Endothelial cell (in vitro differentiated cells): ENCODE data around the gene STK32C. TPM values are rescaled to one million over a fixed set of nuclear protein-coding genes. Genes with fewer than 3 reads are reported as not detected.
A peak's percentile ranks its signal among the peaks of the same experiment; 100 is the strongest.

Experiments used
- DNase-seq: peaks from one replicate; pipeline ENCODE4 v3.0.0; 2021; ENCODE audit warnings: low spot score
- H3K27ac Mint-ChIP-seq: one replicate; pipeline ENCODE4 v1.8.0; 2021; ENCODE audit warnings: mixed read lengths, inconsistent platforms; ENCODE audit not compliant: unreplicated experiment
- H3K27me3 Mint-ChIP-seq: one replicate; pipeline ENCODE4 v1.8.0; 2021; ENCODE audit warnings: mild to moderate bottlenecking, moderate library complexity, mixed read lengths, inconsistent platforms; ENCODE audit not compliant: unreplicated experiment
- H3K36me3 Mint-ChIP-seq: one replicate; pipeline ENCODE4 v1.8.0; 2021; ENCODE audit warnings: mild to moderate bottlenecking, low read depth, mixed read lengths, inconsistent platforms; ENCODE audit not compliant: unreplicated experiment
- H3K4me1 Mint-ChIP-seq: one replicate; pipeline ENCODE4 v1.8.0; 2021; ENCODE audit warnings: mild to moderate bottlenecking, mixed read lengths, inconsistent platforms; ENCODE audit not compliant: unreplicated experiment
- H3K4me3 Mint-ChIP-seq: one replicate; pipeline ENCODE4 v1.8.0; 2021; ENCODE audit warnings: mild to moderate bottlenecking, mixed read lengths, inconsistent platforms; ENCODE audit not compliant: unreplicated experiment
- H3K9me3 Mint-ChIP-seq: one replicate; pipeline ENCODE4 v1.8.0; 2021; ENCODE audit warnings: mixed read lengths, inconsistent platforms; ENCODE audit not compliant: unreplicated experiment
- CTCF ChIP-seq: fragments of 200-600 bp; sonication (generic); IDR thresholded peaks from one replicate; pipeline ENCODE4 v1.5.0; 2021; ENCODE audit warnings: antibody characterized with exemption; ENCODE audit not compliant: unreplicated experiment
- total RNA-seq: library from RNA; stranded (reverse); fragmentation: NEBNext Ultra II Directional; extraction: Animal tissue kit (Norgen Biotek cat#: 25700); gene quantifications from one replicate; pipeline ENCODE4 v1.2.1, GENCODE V29; 2021; ENCODE audit not compliant: unreplicated experiment

The STK32C gene
- total RNA-seq, 1 donor from 2014 or later = 12.6 TPM

- H3K36me3 Mint-ChIP-seq = no peaks in the 10 kb centered on the region
- peak overlapping the region; percentile 63 for H3K27ac Mint-ChIP-seq
- no peaks in the 10 kb centered on the region for H3K9me3 Mint-ChIP-seq
- DNase-seq = no peak
- H3K27me3 Mint-ChIP-seq = peaks cover 8% of the 10 kb centered on the region
- no peak for TF ChIP-seq CTCF
- no peaks in the 10 kb centered on the region for H3K4me1 Mint-ChIP-seq
- no peak overlapping the region for H3K4me3 Mint-ChIP-seq
Measured at GRCh38 chr10:132293813-132294520, 13.8 kb downstream of the STK32C start.

GRCh38 chr10:132293201-132293812, 14.4 kb downstream of the STK32C start:
- H3K36me3 Mint-ChIP-seq = no peaks in the 10 kb centered on the region
- H3K4me1 Mint-ChIP-seq = no peaks in the 10 kb centered on the region
- H3K4me3 Mint-ChIP-seq = no peak overlapping the region
- peaks cover 8% of the 10 kb centered on the region for H3K27me3 Mint-ChIP-seq
- H3K27ac Mint-ChIP-seq = no peak overlapping the region
- no peak for TF ChIP-seq CTCF
- no peak for DNase-seq
- no peaks in the 10 kb centered on the region for H3K9me3 Mint-ChIP-seq

- Mint-ChIP-seq H3K4me3 (no peak overlapping the region), H3K4me1 (no peaks in the 10 kb centered on the region), H3K27ac (no peak overlapping the region), H3K9me3 (no peaks in the 10 kb centered on the region), H3K36me3 (no peaks in the 10 kb centered on the region), H3K27me3 (peaks cover 8% of the 10 kb centered on the region)
- no peak for TF ChIP-seq CTCF
- DNase-seq = no peak
Measured at GRCh38 chr10:132292287-132293200, 15.2 kb downstream of the STK32C start.

GRCh38 chr10:132291826-132292225, 15.9 kb downstream of the STK32C start:
- no peak for TF ChIP-seq CTCF
- peaks cover 6% of the 10 kb centered on the region for H3K27me3 Mint-ChIP-seq
- no peaks in the 10 kb centered on the region for H3K9me3 Mint-ChIP-seq

More at GRCh38 chr10:132291826-132292225, 15.9 kb downstream of the STK32C start:
- no peak for DNase-seq
- no peaks in the 10 kb centered on the region for H3K36me3 Mint-ChIP-seq
- no peak overlapping the region for H3K4me3 Mint-ChIP-seq
- H3K4me1 Mint-ChIP-seq = no peaks in the 10 kb centered on the region
- no peak overlapping the region for H3K27ac Mint-ChIP-seq
